GM21515 (cell line): ENCODE data around the gene LMO1.

Experiments
- ATAC-seq: cut with Tn5 transposase; IDR thresholded peaks from one replicate; pipeline ENCODE4 v1.9.1; 2021; ENCODE audit not compliant: unreplicated experiment

LMO1 gene

GRCh38 chr11:8207080-8208000, 56.3 kb downstream of the LMO1 start:
- no peak for ATAC-seq

GRCh38 chr11:8206251-8207079, 57.2 kb downstream of the LMO1 start:
- ATAC-seq: no peak

- ATAC-seq: no peak
These were observed 58.1 kb downstream of the LMO1 start for GRCh38 chr11:8205566-8205965.

- ATAC-seq: no peak
These were observed 59.1 kb downstream of the LMO1 start for GRCh38 chr11:8204596-8204995.

GRCh38 chr11:8204025-8204424, 59.7 kb downstream of the LMO1 start:
- no peak for ATAC-seq

- ATAC-seq: no peak
These were observed 60.3 kb downstream of the LMO1 start for GRCh38 chr11:8203414-8203715.

- ATAC-seq: no peak
These were observed 60.9 kb downstream of the LMO1 start for GRCh38 chr11:8202516-8203413.

- ATAC-seq: no peak
These were observed 61.9 kb downstream of the LMO1 start for GRCh38 chr11:8201644-8202365.

- ATAC-seq: no peak
These were observed 64.0 kb downstream of the LMO1 start for GRCh38 chr11:8199676-8200075.

GRCh38 chr11:8196749-8197148, 66.9 kb downstream of the LMO1 start:
- ATAC-seq: no peak

GRCh38 chr11:8194956-8195355, 68.7 kb downstream of the LMO1 start:
- no peak for ATAC-seq

- no peak for ATAC-seq
These were observed 70.8 kb downstream of the LMO1 start for GRCh38 chr11:8192896-8193209.

- peak; percentile 72 for ATAC-seq
These were observed 71.4 kb downstream of the LMO1 start for GRCh38 chr11:8192016-8192895.

GRCh38 chr11:8190431-8190830, 73.2 kb downstream of the LMO1 start:
- ATAC-seq: no peak

- ATAC-seq: no peak
These were observed 77.2 kb downstream of the LMO1 start for GRCh38 chr11:8186429-8186828.

GRCh38 chr11:8183111-8183510, 80.6 kb downstream of the LMO1 start:
- no peak for ATAC-seq

GRCh38 chr11:8180469-8180868, 83.2 kb downstream of the LMO1 start:
- ATAC-seq: no peak

GRCh38 chr11:8178297-8178696, 85.4 kb downstream of the LMO1 start:
- ATAC-seq: no peak

- no peak for ATAC-seq
These were observed 86.5 kb downstream of the LMO1 start for GRCh38 chr11:8177136-8177535.
